T-cell (primary cell): ENCODE results near the gene ASNS. TPM values are rescaled to one million over a fixed set of nuclear protein-coding genes. Genes with fewer than 3 reads are reported as not detected.

Experiments used
- ATAC-seq, 4 experiments: fragments of 200-7000 bp in 3 of 4; fragments of 150-1000 bp in 1 of 4; cut with Tn5 transposase; replicated peaks in 1 of 4; 1 replicate in 3 of 4; 2 replicates in 1 of 4; pipeline ENCODE4 v1.10.0; 2021; ENCODE audit warnings: moderate library complexity in 3 of 4, mild to moderate bottlenecking in 2 of 4, moderate number of reproducible peaks in 1 of 4
- CTCF ChIA-PET, 2 donors: fragments of 300-600 bp; sonication (Branson Sonifier 250); formaldehyde crosslinking; loops; one replicate each; lab custom pipeline; 2022; ENCODE audit warnings: antibody characterized with exemption in 2 of 2; lab: Charles Lee
- POLR2A ChIA-PET, 2 donors: fragments of 300-600 bp; sonication (Branson Sonifier 250); formaldehyde crosslinking; loops; one replicate each; lab custom pipeline; 2022; ENCODE audit warnings: antibody characterized with exemption in 2 of 2; lab: Charles Lee
- DNase-seq, 35 experiments: peaks; one replicate each; pipeline versions ENCODE4 v3.0.0 to v3.0.0-alpha.2; 2013 to 2023
- H3K27ac ChIP-seq: one replicate; pipeline ENCODE4 v1.5.1; 2013; ENCODE audit warnings: low read length
- H3K27me3 ChIP-seq, 2 experiments: replicated peaks in 1 of 2; 1 replicate in 1 of 2; 2 replicates in 1 of 2; pipeline versions ENCODE4 v1.6.1 to v1.7.0; 2013; ENCODE audit warnings: low read length in 1 of 2, mixed read lengths in 1 of 2; ENCODE audit not compliant: control insufficient read depth in 2 of 2, insufficient read depth in 2 of 2; ENCODE audit errors: extremely low read depth in 1 of 2
- H3K36me3 ChIP-seq, 2 donors: 1 replicate in 1 of 2; 2 replicates in 1 of 2; pipeline versions ENCODE4 v1.6.1 to v1.7.0; 2013; ENCODE audit warnings: low read length in 1 of 2; ENCODE audit not compliant: control insufficient read depth in 2 of 2, insufficient read depth in 1 of 2; ENCODE audit errors: extremely low read depth in 1 of 2
- H3K4me1 ChIP-seq, 2 experiments: 1 replicate in 1 of 2; 2 replicates in 1 of 2; pipeline versions ENCODE4 v1.6.1 to v1.7.0; 2013; ENCODE audit warnings: low read length in 2 of 2, mixed read lengths in 1 of 2; ENCODE audit not compliant: insufficient read depth in 2 of 2, control insufficient read depth in 1 of 2; ENCODE audit errors: extremely low read depth in 1 of 2
- H3K4me3 ChIP-seq, 2 donors: 1 replicate in 1 of 2; 2 replicates in 1 of 2; pipeline versions ENCODE4 v1.5.1 to v1.7.0; 2013; ENCODE audit warnings: mild to moderate bottlenecking in 2 of 2, low read length in 1 of 2, moderate library complexity in 1 of 2; ENCODE audit not compliant: control insufficient read depth in 1 of 2; ENCODE audit errors: extremely low read depth in 1 of 2
- H3K9me3 ChIP-seq: 2 replicates; pipeline ENCODE4 v1.7.0; 2013
- H3K27ac Mint-ChIP-seq, 2 donors: one replicate each; pipeline ENCODE4 v1.8.0; 2020 to 2021; ENCODE audit warnings: mild to moderate bottlenecking in 2 of 2, mixed read lengths in 2 of 2
- H3K27me3 Mint-ChIP-seq, 2 donors: one replicate each; pipeline ENCODE4 v1.8.0; 2021 to 2022; ENCODE audit warnings: mixed read lengths in 2 of 2
- H3K36me3 Mint-ChIP-seq: one replicate; pipeline ENCODE4 v1.8.0; 2021; ENCODE audit warnings: mixed read lengths
- H3K4me1 Mint-ChIP-seq, 3 donors: one replicate each; pipeline ENCODE4 v1.8.0; 2020 to 2022; ENCODE audit warnings: mixed read lengths in 3 of 3, mild to moderate bottlenecking in 1 of 3
- H3K4me3 Mint-ChIP-seq, 3 donors: one replicate each; pipeline ENCODE4 v1.8.0; 2020 to 2022; ENCODE audit warnings: mild to moderate bottlenecking in 3 of 3, mixed read lengths in 3 of 3, moderate library complexity in 3 of 3
- H3K9me3 Mint-ChIP-seq, 3 donors: one replicate each; pipeline ENCODE4 v1.8.0; 2020 to 2022; ENCODE audit warnings: mixed read lengths in 3 of 3
- WGBS: methylation state at CpG from one replicate; pipeline ENCODE4 v1.1.5; 2013; ENCODE audit warnings: missing lambda C conversion rate; ENCODE audit not compliant: insufficient coverage; 5-methylcytosine and 5-hydroxymethylcytosine counted together
- total RNA-seq, 35 experiments: library from RNA in 6 of 35; stranded (reverse) in 6 of 35; fragments of 120-200 nt in 1 of 35; gene quantifications; one replicate each; pipeline versions ENCODE4 v1.2.1 to v1.2.4 and lab custom pipeline; 2013 to 2026

ASNS gene
- total RNA-seq, 5 donors from 2014 or later (not counting 1 experiment from before 2014, with no cell fraction given): 15.4 to 46.0 (median 27.7) TPM

GRCh38 chr7:97847791-97848190 is 24.4 kb downstream of the ASNS start:
- CTCF ChIA-PET: interaction anchor here (0.7 kb wide), 2 partner anchors 12 to 571 kb away, joined by 3 to 4 read pairs; no protein-coding TSS in a partner anchor
- Histone ChIP-seq H3K4me1 (no peaks in the 10 kb centered on the region), H3K36me3 (peaks cover 0 to 12% of the 10 kb centered on the region in 2 donors), H3K27ac (no peak overlapping the region), H3K27me3 (no peaks in the 10 kb centered on the region), H3K4me3 (no peak overlapping the region), H3K9me3 (no peaks in the 10 kb centered on the region)
- H3K27ac Mint-ChIP-seq: no peak overlapping the region
- POLR2A ChIA-PET: no interaction called here
- H3K36me3 Mint-ChIP-seq: peaks cover 20% of the 10 kb centered on the region
- H3K27me3 Mint-ChIP-seq: no peaks in the 10 kb centered on the region
- ATAC-seq (no peak), DNase-seq (no peak)
- no peaks in the 10 kb centered on the region for H3K4me1 Mint-ChIP-seq
- H3K9me3 Mint-ChIP-seq: no peaks in the 10 kb centered on the region
- WGBS: 17% methylated on average over 3 of the region's 5 CpGs
- no peak overlapping the region for H3K4me3 Mint-ChIP-seq

- ChIA-PET CTCF (interaction anchor here (0.7 to 2.2 kb wide), 2 partner anchors 10 to 571 kb away, joined by 4 to 8 read pairs; no protein-coding TSS in a partner anchor), POLR2A (no interaction called here)
These were observed 25.3 kb downstream of the ASNS start for GRCh38 chr7:97846945-97847344.

GRCh38 chr7:97845622-97846203 is 26.5 kb downstream of the ASNS start:
- DNase-seq (peak in 1 of 35 experiments; percentile 34), ATAC-seq (no peak)
- Mint-ChIP-seq H3K36me3 (peaks cover under 1% of the 10 kb centered on the region), H3K4me1 (no peaks in the 10 kb centered on the region), H3K4me3 (no peak overlapping the region), H3K9me3 (no peaks in the 10 kb centered on the region), H3K27me3 (peaks cover 0 to 3% of the 10 kb centered on the region in 2 donors), H3K27ac (no peak overlapping the region)
- H3K4me1 ChIP-seq: no peaks in the 10 kb centered on the region
- H3K4me3 ChIP-seq: no peak overlapping the region
- H3K27me3 ChIP-seq: no peaks in the 10 kb centered on the region
- no peaks in the 10 kb centered on the region for H3K9me3 ChIP-seq
- ChIA-PET POLR2A (no interaction called here), CTCF (interaction anchor here (0.6 to 2.2 kb wide), 4 partner anchors 9 to 382 kb away, joined by 3 to 8 read pairs (median 5); no protein-coding TSS in a partner anchor)
- no peak overlapping the region for H3K27ac ChIP-seq
- no CpG with 5 or more reads among the region's 2 CpGs for WGBS
- H3K36me3 ChIP-seq: no peaks in the 10 kb centered on the region

More at GRCh38 chr7:97846945-97847344, 25.3 kb downstream of the ASNS start:
- Mint-ChIP-seq H3K36me3 (peaks cover 11% of the 10 kb centered on the region), H3K9me3 (no peaks in the 10 kb centered on the region), H3K27me3 (no peaks in the 10 kb centered on the region), H3K27ac (no peak overlapping the region), H3K4me1 (no peaks in the 10 kb centered on the region), H3K4me3 (no peak overlapping the region)
- Histone ChIP-seq H3K9me3 (no peaks in the 10 kb centered on the region), H3K27ac (no peak overlapping the region), H3K4me3 (no peak overlapping the region), H3K36me3 (peaks cover 0 to 5% of the 10 kb centered on the region in 2 donors), H3K4me1 (no peaks in the 10 kb centered on the region), H3K27me3 (no peaks in the 10 kb centered on the region)
- ATAC-seq (no peak), DNase-seq (no peak)
- WGBS: no CpG with 5 or more reads among the region's 4 CpGs

GRCh38 chr7:97844036-97844435 is 28.2 kb downstream of the ASNS start:
- no peaks in the 10 kb centered on the region for H3K9me3 Mint-ChIP-seq
- Histone ChIP-seq H3K27me3 (no peaks in the 10 kb centered on the region), H3K4me1 (no peaks in the 10 kb centered on the region), H3K27ac (no peak overlapping the region), H3K4me3 (no peak overlapping the region), H3K9me3 (no peaks in the 10 kb centered on the region), H3K36me3 (no peaks in the 10 kb centered on the region)
- H3K4me1 Mint-ChIP-seq: no peaks in the 10 kb centered on the region
- no CpG with 5 or more reads among the region's 3 CpGs for WGBS
- no peaks in the 10 kb centered on the region for H3K36me3 Mint-ChIP-seq
- ChIA-PET CTCF (interaction anchor here in 1 of 2 donors (0.6 kb wide), 1 partner anchor 270 kb away, joined by 3 read pairs; no protein-coding TSS in a partner anchor), POLR2A (no interaction called here)
- H3K4me3 Mint-ChIP-seq: no peak overlapping the region
- no peak overlapping the region for H3K27ac Mint-ChIP-seq
- ATAC-seq (no peak), DNase-seq (no peak)
- H3K27me3 Mint-ChIP-seq: peaks cover 9% of the 10 kb centered on the region in 2 donors

- no peaks in the 10 kb centered on the region for H3K9me3 Mint-ChIP-seq
- H3K36me3 Mint-ChIP-seq: no peaks in the 10 kb centered on the region
- peaks cover 0 to 2% of the 10 kb centered on the region in 2 experiments for H3K27me3 ChIP-seq
- H3K27ac ChIP-seq: no peak overlapping the region
- no peaks in the 10 kb centered on the region for H3K4me1 Mint-ChIP-seq
- 96% methylated on average over 19 of the region's 27 CpGs for WGBS
- POLR2A ChIA-PET: no interaction called here
- H3K4me3 ChIP-seq: no peak overlapping the region
- no peaks in the 10 kb centered on the region for H3K4me1 ChIP-seq
- H3K4me3 Mint-ChIP-seq: no peak overlapping the region
- ATAC-seq: no peak
- CTCF ChIA-PET: no interaction called here
- no peaks in the 10 kb centered on the region for H3K9me3 ChIP-seq
- H3K27me3 Mint-ChIP-seq: peaks cover 12 to 14% of the 10 kb centered on the region in 2 donors
- no peak for DNase-seq
- H3K36me3 ChIP-seq: no peaks in the 10 kb centered on the region
- H3K27ac Mint-ChIP-seq: no peak overlapping the region
These were observed 29.3 kb downstream of the ASNS start for GRCh38 chr7:97842772-97843345.

GRCh38 chr7:97842006-97842405 is 30.2 kb downstream of the ASNS start:
- H3K4me1 ChIP-seq: no peaks in the 10 kb centered on the region
- Mint-ChIP-seq H3K27ac (no peak overlapping the region), H3K4me1 (no peaks in the 10 kb centered on the region), H3K4me3 (no peak overlapping the region), H3K27me3 (peaks cover 13 to 18% of the 10 kb centered on the region in 2 donors), H3K9me3 (no peaks in the 10 kb centered on the region), H3K36me3 (no peaks in the 10 kb centered on the region)
- ChIA-PET CTCF (interaction anchor here in 1 of 2 donors (0.5 kb wide), 1 partner anchor 14 kb away, joined by 3 read pairs; no protein-coding TSS in a partner anchor), POLR2A (no interaction called here)
- H3K36me3 ChIP-seq: no peaks in the 10 kb centered on the region
- peaks cover 0 to 7% of the 10 kb centered on the region in 2 experiments for H3K27me3 ChIP-seq
- DNase-seq (no peak), ATAC-seq (no peak)
- WGBS: 95% methylated on average over 6 of the region's 6 CpGs
- no peak overlapping the region for H3K4me3 ChIP-seq
- no peak overlapping the region for H3K27ac ChIP-seq
- H3K9me3 ChIP-seq: no peaks in the 10 kb centered on the region
